Liver (tissue), 3 donors: ENCODE measurements around the gene SLC6A16.

ENCODE experiments used
- EGR1 ChIP-seq, 2 donors: IDR thresholded peaks; 2 replicates each; pipeline ENCODE4 v1.6.1; 2016 to 2018; ENCODE audit warnings: antibody characterized with exemption in 2 of 2, low read depth in 2 of 2
- JUND ChIP-seq, 2 donors: IDR thresholded peaks; 2 replicates each; pipeline ENCODE4 v1.6.1; 2016; ENCODE audit warnings: antibody characterized with exemption in 2 of 2
- RAD21 ChIP-seq, 2 donors: IDR thresholded peaks; 2 replicates each; pipeline ENCODE4 v1.6.1; 2016; ENCODE audit warnings: antibody characterized with exemption in 2 of 2, mild to moderate bottlenecking in 2 of 2
- SP1 ChIP-seq: IDR thresholded peaks from 2 replicates; pipeline ENCODE4 v1.6.1; 2018; ENCODE audit warnings: antibody characterized with exemption, mild to moderate bottlenecking
- TAF1 ChIP-seq: conservative IDR thresholded peaks from 2 replicates; pipeline ENCODE4 v1.6.1; 2016; ENCODE audit warnings: antibody characterized with exemption, mild to moderate bottlenecking
- YY1 ChIP-seq: IDR thresholded peaks from 2 replicates; pipeline ENCODE4 v1.6.1; 2016; ENCODE audit warnings: antibody characterized with exemption, mild to moderate bottlenecking
- TF ChIP-seq, protein P1 (sequence below): fragments of 150-350 bp; IDR thresholded peaks from 2 replicates; pipeline ENCODE4 v1.5.1; 2017; ENCODE audit warnings: improper control_type of control experiment, low read depth, low read length; ENCODE audit not compliant: missing input control
- TF ChIP-seq, protein P2 (sequence below): IDR thresholded peaks from 2 replicates; pipeline ENCODE4 v1.6.1; 2016; ENCODE audit warnings: antibody characterized with exemption
- TF ChIP-seq, protein P3 (sequence below): IDR thresholded peaks from 2 replicates; pipeline ENCODE4 v1.6.1; 2016; ENCODE audit warnings: antibody characterized with exemption, mild to moderate bottlenecking
- TF ChIP-seq, protein P4 (sequence below): IDR thresholded peaks from 2 replicates; pipeline ENCODE4 v1.6.1; 2016; ENCODE audit warnings: antibody characterized with exemption
- TF ChIP-seq, protein P5 (sequence below): IDR thresholded peaks from 2 replicates; pipeline ENCODE4 v1.6.1; 2016; ENCODE audit warnings: antibody characterized with exemption
- donor health status: healthy.
- donor health status: healthy.

DNA sequence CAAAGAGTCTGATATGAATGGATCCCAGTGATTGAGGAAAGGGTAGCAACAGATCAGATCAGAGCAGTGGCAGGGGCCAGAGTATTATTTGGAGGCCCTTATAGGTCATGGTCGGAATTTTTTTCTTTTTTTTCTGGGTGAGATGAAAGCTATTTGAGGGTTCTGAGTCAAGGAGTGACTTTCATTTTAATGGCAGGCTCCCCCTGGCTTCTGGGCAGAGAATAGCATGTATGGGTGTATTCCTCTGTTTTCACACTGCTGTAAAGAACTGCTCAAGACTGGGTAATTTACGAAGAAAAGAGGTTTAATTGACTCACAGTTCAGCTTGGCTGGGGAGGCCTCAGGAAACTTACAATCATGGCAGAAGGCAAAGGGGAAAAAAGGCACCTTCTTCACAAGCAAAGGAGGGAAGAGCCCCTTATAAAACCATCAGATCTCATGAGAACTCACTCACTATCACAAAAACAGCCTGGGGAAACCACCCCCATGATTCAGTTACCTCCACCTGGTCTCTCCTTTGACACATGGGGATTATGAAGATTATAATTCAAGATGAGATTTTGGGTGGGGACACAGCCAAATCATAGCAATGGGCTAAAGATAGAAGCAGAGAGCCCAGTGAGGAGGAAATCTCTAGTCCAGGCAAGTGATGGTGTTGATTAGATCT lies 3.0 kb upstream of the SLC6A16 start:
- TF ChIP-seq YY1 = no peak
- TF ChIP-seq, protein P1, sequence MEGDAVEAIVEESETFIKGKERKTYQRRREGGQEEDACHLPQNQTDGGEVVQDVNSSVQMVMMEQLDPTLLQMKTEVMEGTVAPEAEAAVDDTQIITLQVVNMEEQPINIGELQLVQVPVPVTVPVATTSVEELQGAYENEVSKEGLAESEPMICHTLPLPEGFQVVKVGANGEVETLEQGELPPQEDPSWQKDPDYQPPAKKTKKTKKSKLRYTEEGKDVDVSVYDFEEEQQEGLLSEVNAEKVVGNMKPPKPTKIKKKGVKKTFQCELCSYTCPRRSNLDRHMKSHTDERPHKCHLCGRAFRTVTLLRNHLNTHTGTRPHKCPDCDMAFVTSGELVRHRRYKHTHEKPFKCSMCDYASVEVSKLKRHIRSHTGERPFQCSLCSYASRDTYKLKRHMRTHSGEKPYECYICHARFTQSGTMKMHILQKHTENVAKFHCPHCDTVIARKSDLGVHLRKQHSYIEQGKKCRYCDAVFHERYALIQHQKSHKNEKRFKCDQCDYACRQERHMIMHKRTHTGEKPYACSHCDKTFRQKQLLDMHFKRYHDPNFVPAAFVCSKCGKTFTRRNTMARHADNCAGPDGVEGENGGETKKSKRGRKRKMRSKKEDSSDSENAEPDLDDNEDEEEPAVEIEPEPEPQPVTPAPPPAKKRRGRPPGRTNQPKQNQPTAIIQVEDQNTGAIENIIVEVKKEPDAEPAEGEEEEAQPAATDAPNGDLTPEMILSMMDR = peak; percentile 60
- no peak for TF ChIP-seq SP1
- TF ChIP-seq, protein P2, sequence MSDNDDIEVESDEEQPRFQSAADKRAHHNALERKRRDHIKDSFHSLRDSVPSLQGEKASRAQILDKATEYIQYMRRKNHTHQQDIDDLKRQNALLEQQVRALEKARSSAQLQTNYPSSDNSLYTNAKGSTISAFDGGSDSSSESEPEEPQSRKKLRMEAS = no peak
- no peak for TF ChIP-seq JUND (IDR thresholded peaks at IDR 0.05)
- peak; percentile 51 to 68 for TF ChIP-seq RAD21 (IDR thresholded peaks at IDR 0.05)
- TF ChIP-seq, protein P3, sequence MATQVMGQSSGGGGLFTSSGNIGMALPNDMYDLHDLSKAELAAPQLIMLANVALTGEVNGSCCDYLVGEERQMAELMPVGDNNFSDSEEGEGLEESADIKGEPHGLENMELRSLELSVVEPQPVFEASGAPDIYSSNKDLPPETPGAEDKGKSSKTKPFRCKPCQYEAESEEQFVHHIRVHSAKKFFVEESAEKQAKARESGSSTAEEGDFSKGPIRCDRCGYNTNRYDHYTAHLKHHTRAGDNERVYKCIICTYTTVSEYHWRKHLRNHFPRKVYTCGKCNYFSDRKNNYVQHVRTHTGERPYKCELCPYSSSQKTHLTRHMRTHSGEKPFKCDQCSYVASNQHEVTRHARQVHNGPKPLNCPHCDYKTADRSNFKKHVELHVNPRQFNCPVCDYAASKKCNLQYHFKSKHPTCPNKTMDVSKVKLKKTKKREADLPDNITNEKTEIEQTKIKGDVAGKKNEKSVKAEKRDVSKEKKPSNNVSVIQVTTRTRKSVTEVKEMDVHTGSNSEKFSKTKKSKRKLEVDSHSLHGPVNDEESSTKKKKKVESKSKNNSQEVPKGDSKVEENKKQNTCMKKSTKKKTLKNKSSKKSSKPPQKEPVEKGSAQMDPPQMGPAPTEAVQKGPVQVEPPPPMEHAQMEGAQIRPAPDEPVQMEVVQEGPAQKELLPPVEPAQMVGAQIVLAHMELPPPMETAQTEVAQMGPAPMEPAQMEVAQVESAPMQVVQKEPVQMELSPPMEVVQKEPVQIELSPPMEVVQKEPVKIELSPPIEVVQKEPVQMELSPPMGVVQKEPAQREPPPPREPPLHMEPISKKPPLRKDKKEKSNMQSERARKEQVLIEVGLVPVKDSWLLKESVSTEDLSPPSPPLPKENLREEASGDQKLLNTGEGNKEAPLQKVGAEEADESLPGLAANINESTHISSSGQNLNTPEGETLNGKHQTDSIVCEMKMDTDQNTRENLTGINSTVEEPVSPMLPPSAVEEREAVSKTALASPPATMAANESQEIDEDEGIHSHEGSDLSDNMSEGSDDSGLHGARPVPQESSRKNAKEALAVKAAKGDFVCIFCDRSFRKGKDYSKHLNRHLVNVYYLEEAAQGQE = no peak
- no peak for TF ChIP-seq TAF1
- TF ChIP-seq, protein P4, sequence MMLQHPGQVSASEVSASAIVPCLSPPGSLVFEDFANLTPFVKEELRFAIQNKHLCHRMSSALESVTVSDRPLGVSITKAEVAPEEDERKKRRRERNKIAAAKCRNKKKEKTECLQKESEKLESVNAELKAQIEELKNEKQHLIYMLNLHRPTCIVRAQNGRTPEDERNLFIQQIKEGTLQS = no peak
- TF ChIP-seq, protein P5, sequence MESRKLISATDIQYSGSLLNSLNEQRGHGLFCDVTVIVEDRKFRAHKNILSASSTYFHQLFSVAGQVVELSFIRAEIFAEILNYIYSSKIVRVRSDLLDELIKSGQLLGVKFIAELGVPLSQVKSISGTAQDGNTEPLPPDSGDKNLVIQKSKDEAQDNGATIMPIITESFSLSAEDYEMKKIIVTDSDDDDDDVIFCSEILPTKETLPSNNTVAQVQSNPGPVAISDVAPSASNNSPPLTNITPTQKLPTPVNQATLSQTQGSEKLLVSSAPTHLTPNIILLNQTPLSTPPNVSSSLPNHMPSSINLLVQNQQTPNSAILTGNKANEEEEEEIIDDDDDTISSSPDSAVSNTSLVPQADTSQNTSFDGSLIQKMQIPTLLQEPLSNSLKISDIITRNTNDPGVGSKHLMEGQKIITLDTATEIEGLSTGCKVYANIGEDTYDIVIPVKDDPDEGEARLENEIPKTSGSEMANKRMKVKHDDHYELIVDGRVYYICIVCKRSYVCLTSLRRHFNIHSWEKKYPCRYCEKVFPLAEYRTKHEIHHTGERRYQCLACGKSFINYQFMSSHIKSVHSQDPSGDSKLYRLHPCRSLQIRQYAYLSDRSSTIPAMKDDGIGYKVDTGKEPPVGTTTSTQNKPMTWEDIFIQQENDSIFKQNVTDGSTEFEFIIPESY = no peak
- no peak for TF ChIP-seq EGR1 (IDR thresholded peaks at IDR 0.05; ENCODE audit: low read depth in 2 of 2)
